HT-29 (cell line): ENCODE measurements around the gene DENND1A. TPM values are rescaled to one million over a fixed set of nuclear protein-coding genes. Genes with fewer than 3 reads are reported as not detected.
"Not testable (repeated sequence)": the region's sequence is repeated elsewhere in the genome, so short reads cannot be mapped to it uniquely, and the experiment has no call there.

ENCODE experiments used
- DNase-seq: peaks from one replicate; pipeline ENCODE4 v3.0.0-alpha.2; 2015; ENCODE audit warnings: low spot score
- total RNA-seq: library from RNA; depleted of rRNA; stranded (reverse); fragments of >200 nt; shearing (Covaris generic); gene quantifications from 2 replicates; pipeline ENCODE4 v1.2.3, GENCODE V29; 2014

DENND1A gene
- total RNA-seq, 1 experiment from 2014 or later: 17.9 TPM

GRCh38 chr9:123654994-123655637 is 274.8 kb downstream of the DENND1A start:
- DNase-seq: no peak

GRCh38 chr9:123654218-123654993 is 275.5 kb downstream of the DENND1A start:
- no peak for DNase-seq

GRCh38 chr9:123652416-123652815 is 277.5 kb downstream of the DENND1A start:
- DNase-seq: no peak

GRCh38 chr9:123651871-123652270 is 278.1 kb downstream of the DENND1A start:
- DNase-seq: no peak

- DNase-seq: no peak
Measured at GRCh38 chr9:123651273-123651672, 278.7 kb downstream of the DENND1A start.

GRCh38 chr9:123649909-123650308 is 280.0 kb downstream of the DENND1A start:
- no peak for DNase-seq

GRCh38 chr9:123647145-123647544 is 282.8 kb downstream of the DENND1A start:
- no peak for DNase-seq

GRCh38 chr9:123645762-123646161 is 284.2 kb downstream of the DENND1A start:
- DNase-seq: no peak

- DNase-seq: no peak
Measured at GRCh38 chr9:123645126-123645525, 284.8 kb downstream of the DENND1A start.

GRCh38 chr9:123643518-123643917 is 286.4 kb downstream of the DENND1A start:
- DNase-seq: peak; percentile 19

- DNase-seq: peak; percentile 38
Measured at GRCh38 chr9:123642291-123643278, 287.3 kb downstream of the DENND1A start.

- DNase-seq: no peak
Measured at GRCh38 chr9:123640792-123641222, 289.1 kb downstream of the DENND1A start.

GRCh38 chr9:123639743-123640142 is 290.2 kb downstream of the DENND1A start:
- DNase-seq: no peak

- DNase-seq: peak; percentile 11
Measured at GRCh38 chr9:123637945-123638634, 291.8 kb downstream of the DENND1A start.

GRCh38 chr9:123637606-123637944 is 292.4 kb downstream of the DENND1A start:
- DNase-seq: peak; percentile 7

- not testable (repeated sequence) for DNase-seq
Measured at GRCh38 chr9:123636805-123637204, 293.1 kb downstream of the DENND1A start.

- no peak for DNase-seq
Measured at GRCh38 chr9:123631862-123632261, 298.1 kb downstream of the DENND1A start.

- no peak for DNase-seq
Measured at GRCh38 chr9:123630233-123630632, 299.7 kb downstream of the DENND1A start.

- no peak for DNase-seq
Measured at GRCh38 chr9:123629531-123629930, 300.4 kb downstream of the DENND1A start.

- DNase-seq: no peak
Measured at GRCh38 chr9:123622711-123623241, 307.1 kb downstream of the DENND1A start.

GRCh38 chr9:123620239-123620638 is 309.7 kb downstream of the DENND1A start:
- DNase-seq: no peak
